D721Med (cell line): ENCODE results near the gene TFAP2E.

Experiments
- DNase-seq: peaks from one replicate; pipeline ENCODE4 v3.0.0; 2011; ENCODE audit warnings: low spot score; ENCODE audit not compliant: insufficient read length
- FAIRE-seq: peaks from 2 replicates; lab custom pipeline; 2011; peaks lifted over from hg19 to GRCh38; lab: Jason Lieb, UNC
- TF ChIP-seq, protein P1 (sequence below): IDR thresholded peaks from 2 replicates; pipeline ENCODE4 v1.5.1; 2012; ENCODE audit warnings: mild to moderate bottlenecking, control low read depth; ENCODE audit not compliant: insufficient read depth; ENCODE audit errors: missing control alignments

TFAP2E gene

DNA sequence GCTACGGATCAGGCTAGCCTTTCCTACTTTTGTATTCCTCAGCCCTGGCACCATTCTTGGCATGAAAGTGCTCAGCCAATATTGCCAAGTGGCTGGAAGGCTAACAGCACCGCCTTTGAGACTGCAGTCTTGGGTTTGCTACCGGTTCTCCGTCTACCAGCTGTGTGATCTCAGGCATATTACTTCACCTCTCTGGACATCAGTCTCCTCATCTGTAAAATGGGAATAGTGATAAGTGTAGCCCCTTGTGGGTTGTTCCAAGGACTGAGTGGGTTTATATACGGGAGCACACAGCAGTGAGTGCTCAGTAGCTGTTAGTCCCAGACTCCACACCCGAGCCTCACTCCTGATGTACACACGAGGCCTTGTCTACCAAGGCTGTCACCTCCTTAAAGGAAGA, 13.7 kb downstream of the TFAP2E start:
- TF ChIP-seq, protein P1, sequence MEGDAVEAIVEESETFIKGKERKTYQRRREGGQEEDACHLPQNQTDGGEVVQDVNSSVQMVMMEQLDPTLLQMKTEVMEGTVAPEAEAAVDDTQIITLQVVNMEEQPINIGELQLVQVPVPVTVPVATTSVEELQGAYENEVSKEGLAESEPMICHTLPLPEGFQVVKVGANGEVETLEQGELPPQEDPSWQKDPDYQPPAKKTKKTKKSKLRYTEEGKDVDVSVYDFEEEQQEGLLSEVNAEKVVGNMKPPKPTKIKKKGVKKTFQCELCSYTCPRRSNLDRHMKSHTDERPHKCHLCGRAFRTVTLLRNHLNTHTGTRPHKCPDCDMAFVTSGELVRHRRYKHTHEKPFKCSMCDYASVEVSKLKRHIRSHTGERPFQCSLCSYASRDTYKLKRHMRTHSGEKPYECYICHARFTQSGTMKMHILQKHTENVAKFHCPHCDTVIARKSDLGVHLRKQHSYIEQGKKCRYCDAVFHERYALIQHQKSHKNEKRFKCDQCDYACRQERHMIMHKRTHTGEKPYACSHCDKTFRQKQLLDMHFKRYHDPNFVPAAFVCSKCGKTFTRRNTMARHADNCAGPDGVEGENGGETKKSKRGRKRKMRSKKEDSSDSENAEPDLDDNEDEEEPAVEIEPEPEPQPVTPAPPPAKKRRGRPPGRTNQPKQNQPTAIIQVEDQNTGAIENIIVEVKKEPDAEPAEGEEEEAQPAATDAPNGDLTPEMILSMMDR, result no peak
- no peak for DNase-seq
- FAIRE-seq, result no peak

DNA sequence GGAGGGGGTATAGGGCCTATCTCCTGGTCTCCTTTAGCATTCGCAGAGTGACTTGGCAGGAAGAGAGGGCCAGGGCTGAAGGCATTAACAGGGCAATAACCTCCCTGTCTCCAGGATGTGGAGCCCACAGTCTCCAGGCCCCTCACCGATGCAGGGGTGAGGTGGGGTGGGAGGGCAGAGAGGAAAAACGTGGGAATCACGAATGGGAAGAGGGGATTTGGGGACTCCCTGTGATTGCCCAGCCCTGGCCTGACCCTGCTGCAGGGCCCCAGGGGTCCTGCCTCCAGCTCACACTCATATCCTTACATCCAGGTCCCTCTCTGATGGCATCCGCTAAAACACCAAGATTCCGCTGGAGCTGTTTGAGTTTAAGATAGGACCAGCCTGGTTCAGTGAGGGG, 14.6 kb downstream of the TFAP2E start:
- TF ChIP-seq, protein P1, result no peak
- FAIRE-seq (no peak), DNase-seq (no peak)

DNA sequence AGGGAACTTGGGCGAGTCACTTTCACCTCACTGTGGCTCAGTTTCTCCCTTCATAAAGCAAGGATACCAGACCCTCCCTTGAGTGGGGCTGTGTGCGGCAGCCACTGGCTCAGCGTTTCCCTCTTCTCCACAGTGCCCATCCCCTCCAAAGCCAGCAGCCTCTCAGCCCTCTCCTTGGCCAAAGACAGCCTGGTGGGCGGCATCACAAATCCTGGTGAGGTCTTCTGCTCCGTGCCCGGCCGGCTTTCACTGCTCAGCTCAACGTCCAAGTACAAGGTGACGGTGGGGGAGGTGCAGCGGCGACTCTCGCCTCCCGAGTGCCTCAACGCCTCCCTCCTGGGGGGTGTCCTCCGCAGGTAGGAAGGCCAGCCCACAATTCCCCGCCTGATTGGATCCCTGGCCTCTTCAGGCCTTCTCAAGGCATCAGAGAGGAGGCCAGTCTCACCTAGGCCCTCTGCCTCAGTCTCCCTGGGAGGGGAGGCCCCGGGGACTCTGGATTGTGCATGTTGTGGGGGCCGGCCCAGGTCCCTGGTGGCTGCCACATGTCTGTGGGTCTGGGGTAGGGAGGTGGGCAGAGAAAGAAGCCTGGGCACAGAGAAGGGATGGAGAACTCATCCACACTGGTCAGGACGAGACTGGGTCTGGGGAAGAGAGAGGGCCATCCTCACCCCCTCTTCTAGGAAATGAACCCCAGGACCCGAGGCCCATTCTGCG, 15.2 kb downstream of the TFAP2E start:
- FAIRE-seq, result no peak
- no peak for DNase-seq
- TF ChIP-seq, protein P1, result no peak

DNA sequence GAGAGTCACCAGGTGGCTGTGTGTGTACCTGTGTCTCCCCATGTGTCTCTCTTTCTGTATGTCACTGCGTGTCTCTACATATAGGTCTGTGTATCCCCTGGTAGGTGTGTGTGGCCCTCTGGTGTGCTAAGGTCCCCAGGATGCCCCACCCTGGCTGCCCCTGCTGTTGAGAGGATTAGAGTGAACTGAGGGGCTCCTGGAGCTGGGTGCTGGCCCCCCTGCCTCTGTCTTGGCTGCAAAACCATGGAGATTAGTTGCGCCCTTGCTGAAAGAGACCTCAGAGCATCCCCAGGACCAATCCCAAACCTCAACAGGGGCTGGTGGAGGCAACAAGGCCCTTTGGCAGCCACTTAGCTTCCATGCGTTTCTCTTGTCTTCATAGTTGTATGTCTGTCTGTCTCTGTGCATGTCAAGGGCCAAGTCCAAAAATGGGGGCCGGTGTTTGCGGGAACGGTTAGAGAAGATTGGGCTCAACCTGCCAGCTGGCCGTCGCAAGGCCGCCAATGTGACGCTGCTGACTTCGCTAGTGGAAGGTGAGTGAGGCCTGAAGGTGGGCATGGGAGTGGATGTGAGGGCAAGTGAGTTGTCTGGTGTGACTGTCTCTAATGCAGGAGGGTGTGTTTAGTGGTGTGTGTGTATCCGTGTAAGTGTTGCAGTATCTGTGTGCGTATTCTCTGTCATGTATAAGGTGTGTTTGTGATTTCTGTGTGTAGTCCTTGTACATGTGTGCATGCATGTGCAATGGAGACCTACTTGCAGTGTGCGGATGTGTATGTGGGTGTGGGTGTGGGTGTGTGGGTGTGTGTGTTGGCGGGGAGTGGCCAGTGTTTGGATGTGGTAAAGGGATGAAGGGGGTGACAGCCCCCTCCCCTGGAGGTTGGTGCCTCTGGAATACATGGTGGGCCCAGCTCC, 16.7 kb downstream of the TFAP2E start:
- TF ChIP-seq, protein P1, result no peak
- DNase-seq (no peak), FAIRE-seq (no peak)

DNA sequence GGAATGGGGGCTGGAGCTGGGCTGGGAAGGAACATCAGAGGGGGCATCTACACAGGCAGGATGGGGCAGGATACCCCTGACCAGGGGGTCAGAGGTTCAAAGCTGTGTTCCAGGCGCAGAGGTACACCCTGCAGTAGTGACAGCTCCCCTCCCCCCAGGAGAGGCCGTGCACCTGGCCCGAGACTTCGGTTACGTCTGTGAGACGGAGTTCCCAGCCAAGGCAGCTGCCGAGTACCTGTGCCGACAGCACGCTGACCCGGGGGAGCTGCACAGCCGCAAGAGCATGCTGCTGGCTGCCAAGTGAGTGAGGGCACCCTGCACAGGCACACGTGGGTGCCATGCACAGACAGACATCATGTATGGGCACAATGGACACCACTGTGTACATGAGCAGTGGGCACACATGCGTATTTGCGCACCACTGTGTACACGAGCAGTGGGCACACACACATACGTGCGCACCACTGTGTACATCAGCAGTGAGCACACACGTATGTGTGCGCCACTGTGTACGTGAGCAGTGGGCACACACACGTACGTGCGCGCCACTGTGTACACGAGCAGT, 17.4 kb downstream of the TFAP2E start:
- DNase-seq (no peak), FAIRE-seq (no peak)
- TF ChIP-seq, protein P1, result no peak

DNA sequence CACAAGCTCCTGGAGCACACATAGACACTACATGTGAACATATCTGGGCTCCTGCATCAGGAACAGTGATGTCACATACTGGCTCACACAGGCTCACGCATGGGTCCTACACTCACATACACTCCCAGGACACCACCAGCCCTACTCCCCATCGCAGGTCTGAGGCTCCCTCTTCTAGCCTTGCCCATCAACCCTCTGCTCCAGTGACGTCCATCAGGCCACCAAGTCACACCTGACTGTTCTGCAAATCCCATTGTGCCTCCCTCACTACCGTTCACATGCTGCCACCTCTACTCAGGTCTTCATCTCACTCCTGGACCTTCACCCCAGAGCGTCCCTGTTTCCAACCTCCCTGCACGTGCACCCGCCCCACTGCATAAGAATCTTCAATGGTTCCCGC, 18.1 kb downstream of the TFAP2E start:
- TF ChIP-seq, protein P1, result no peak
- DNase-seq, result no peak
- FAIRE-seq, result no peak
